ENCODE data around the gene WNT7B. TPM values are rescaled to one million over a fixed set of nuclear protein-coding genes. Genes with fewer than 3 reads are reported as not detected.

WNT7B gene
- total RNA-seq, 1 experiment from 2014 or later: 0.57 TPM

DNA sequence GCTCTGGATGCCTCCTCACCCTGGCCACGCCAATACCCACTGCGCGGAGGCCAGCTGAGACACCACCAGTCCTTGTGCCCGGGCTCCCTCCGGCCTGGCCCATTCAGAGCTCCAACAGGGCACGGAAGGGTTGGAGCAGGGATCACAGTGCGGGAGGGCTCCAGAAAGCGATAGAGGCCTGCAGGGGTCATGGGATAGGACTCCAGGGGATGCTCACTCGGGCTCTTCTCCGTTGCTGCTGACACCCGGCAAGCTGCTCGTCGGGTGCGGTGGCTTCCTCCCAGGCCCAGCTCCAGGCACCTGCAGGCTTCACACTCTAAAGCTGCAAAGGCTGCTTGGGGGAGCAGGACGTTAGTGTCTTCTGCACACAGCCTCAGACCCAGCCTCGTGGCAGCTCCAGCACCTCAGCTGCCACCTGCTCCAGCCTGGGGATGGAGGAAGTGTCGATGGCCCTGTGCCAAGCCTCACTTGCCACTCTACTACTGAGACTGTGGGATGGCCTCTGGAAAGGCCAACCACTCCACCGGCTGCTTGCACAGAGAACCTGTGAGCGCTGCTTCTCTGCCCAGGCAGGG, 10.6 kb downstream of the WNT7B start:
- intact Hi-C loops (cut with micrococcal nuclease; ENCODE audit: unreplicated experiment): no loop called here
- no peak overlapping the region for H3K4me3 ChIP-seq (ENCODE audit: low read depth, low read length)
- H3K4me1 ChIP-seq: no peaks in the 10 kb centered on the region; the same call in 1 of the 2 replicates

GRCh38 chr22:45965563-45965962, 11.4 kb downstream of the WNT7B start:
- Histone ChIP-seq H3K4me3 (ENCODE audit: low read depth, low read length) (no peak overlapping the region), H3K36me3 (ENCODE audit: control insufficient read depth, insufficient read depth, low read length) (no peaks in the 10 kb centered on the region), H3K4me1 (peaks cover 5% of the 10 kb centered on the region), H3K9me3 (no peaks in the 10 kb centered on the region), H3K27me3 (replicated peaks; ENCODE audit: control insufficient read depth, insufficient read depth, low read length) (no peaks in the 10 kb centered on the region)
- no peak for DNase-seq
- Mint-ChIP-seq H3K9me3 (ENCODE audit: unreplicated experiment) (no peaks in the 10 kb centered on the region), H3K4me3 (ENCODE audit: unreplicated experiment) (no peak overlapping the region), H3K27me3 (ENCODE audit: insufficient read depth, unreplicated experiment) (no peaks in the 10 kb centered on the region), H3K4me1 (ENCODE audit: low read depth, unreplicated experiment) (no peaks in the 10 kb centered on the region), H3K36me3 (ENCODE audit: insufficient read depth, unreplicated experiment) (no peaks in the 10 kb centered on the region), H3K27ac (ENCODE audit: unreplicated experiment) (no peak overlapping the region)
- intact Hi-C loops (cut with micrococcal nuclease; ENCODE audit: unreplicated experiment): no loop called here
- ChIA-PET CTCF (no interaction called here), POLR2A (no interaction called here)
- TF ChIP-seq, protein P1, sequence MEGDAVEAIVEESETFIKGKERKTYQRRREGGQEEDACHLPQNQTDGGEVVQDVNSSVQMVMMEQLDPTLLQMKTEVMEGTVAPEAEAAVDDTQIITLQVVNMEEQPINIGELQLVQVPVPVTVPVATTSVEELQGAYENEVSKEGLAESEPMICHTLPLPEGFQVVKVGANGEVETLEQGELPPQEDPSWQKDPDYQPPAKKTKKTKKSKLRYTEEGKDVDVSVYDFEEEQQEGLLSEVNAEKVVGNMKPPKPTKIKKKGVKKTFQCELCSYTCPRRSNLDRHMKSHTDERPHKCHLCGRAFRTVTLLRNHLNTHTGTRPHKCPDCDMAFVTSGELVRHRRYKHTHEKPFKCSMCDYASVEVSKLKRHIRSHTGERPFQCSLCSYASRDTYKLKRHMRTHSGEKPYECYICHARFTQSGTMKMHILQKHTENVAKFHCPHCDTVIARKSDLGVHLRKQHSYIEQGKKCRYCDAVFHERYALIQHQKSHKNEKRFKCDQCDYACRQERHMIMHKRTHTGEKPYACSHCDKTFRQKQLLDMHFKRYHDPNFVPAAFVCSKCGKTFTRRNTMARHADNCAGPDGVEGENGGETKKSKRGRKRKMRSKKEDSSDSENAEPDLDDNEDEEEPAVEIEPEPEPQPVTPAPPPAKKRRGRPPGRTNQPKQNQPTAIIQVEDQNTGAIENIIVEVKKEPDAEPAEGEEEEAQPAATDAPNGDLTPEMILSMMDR (IDR thresholded peaks at IDR 0.05; ENCODE audit: insufficient read depth in 1 of 2, low read depth in 1 of 2, low read length in 1 of 2, severe bottlenecking in 1 of 2, unreplicated experiment in 1 of 2): no peak
- BruUV-seq (replicated peaks): no TSS peak

More for the DNA sequence above, 10.6 kb downstream of the WNT7B start:
- Histone ChIP-seq H3K36me3 (ENCODE audit: control insufficient read depth, insufficient read depth, low read length) (no peaks in the 10 kb centered on the region), H3K9me3 (no peaks in the 10 kb centered on the region), H3K27me3 (replicated peaks; ENCODE audit: control insufficient read depth, insufficient read depth, low read length) (no peaks in the 10 kb centered on the region)
- BruUV-seq (replicated peaks): no TSS peak
- TF ChIP-seq, protein P1 (IDR thresholded peaks at IDR 0.05; ENCODE audit: insufficient read depth in 1 of 2, low read depth in 1 of 2, low read length in 1 of 2, severe bottlenecking in 1 of 2, unreplicated experiment in 1 of 2): no peak
- no peak overlapping the region for H3K4me3 Mint-ChIP-seq (ENCODE audit: unreplicated experiment)
- no peaks in the 10 kb centered on the region for H3K36me3 Mint-ChIP-seq (ENCODE audit: insufficient read depth, unreplicated experiment)
- ChIA-PET POLR2A (no interaction called here), CTCF (no interaction called here)
- no peak overlapping the region for H3K27ac Mint-ChIP-seq (ENCODE audit: unreplicated experiment)
- no peaks in the 10 kb centered on the region for H3K27me3 Mint-ChIP-seq (ENCODE audit: insufficient read depth, unreplicated experiment)
- H3K9me3 Mint-ChIP-seq (ENCODE audit: unreplicated experiment): no peaks in the 10 kb centered on the region
- no peak for DNase-seq
- no peaks in the 10 kb centered on the region for H3K4me1 Mint-ChIP-seq (ENCODE audit: low read depth, unreplicated experiment)

GRCh38 chr22:45964926-45965527, 11.9 kb downstream of the WNT7B start:
- Mint-ChIP-seq H3K27me3 (ENCODE audit: insufficient read depth, unreplicated experiment) (no peaks in the 10 kb centered on the region), H3K9me3 (ENCODE audit: unreplicated experiment) (no peaks in the 10 kb centered on the region), H3K4me1 (ENCODE audit: low read depth, unreplicated experiment) (no peaks in the 10 kb centered on the region), H3K27ac (ENCODE audit: unreplicated experiment) (no peak overlapping the region), H3K4me3 (ENCODE audit: unreplicated experiment) (no peak overlapping the region), H3K36me3 (ENCODE audit: insufficient read depth, unreplicated experiment) (no peaks in the 10 kb centered on the region)
- Histone ChIP-seq H3K36me3 (ENCODE audit: control insufficient read depth, insufficient read depth, low read length) (no peaks in the 10 kb centered on the region), H3K4me3 (ENCODE audit: low read depth, low read length) (no peak overlapping the region), H3K9me3 (no peaks in the 10 kb centered on the region), H3K27me3 (replicated peaks; ENCODE audit: control insufficient read depth, insufficient read depth, low read length) (no peaks in the 10 kb centered on the region), H3K4me1 (peaks cover 10% of the 10 kb centered on the region)
- TF ChIP-seq, protein P1 (IDR thresholded peaks at IDR 0.05; ENCODE audit: insufficient read depth in 1 of 2, low read depth in 1 of 2, low read length in 1 of 2, severe bottlenecking in 1 of 2, unreplicated experiment in 1 of 2): no peak
- CTCF ChIA-PET: no interaction called here
- intact Hi-C loops (cut with micrococcal nuclease; ENCODE audit: unreplicated experiment): no loop called here
- no peak for DNase-seq
- no TSS peak for BruUV-seq (replicated peaks)
- POLR2A ChIA-PET: no interaction called here

All from Caco-2 (cell line).